ENCODE results near the gene SDSL. TPM values are rescaled to one million over a fixed set of nuclear protein-coding genes. Genes with fewer than 3 reads are reported as not detected.

SDSL gene
- total and polyA plus RNA-seq, 10 of the 15 experiments (the other 5 are each of a cell fraction or from before 2014, with no cell fraction given), result 0.18 to 4.4 (median 1.0) TPM

DNA sequence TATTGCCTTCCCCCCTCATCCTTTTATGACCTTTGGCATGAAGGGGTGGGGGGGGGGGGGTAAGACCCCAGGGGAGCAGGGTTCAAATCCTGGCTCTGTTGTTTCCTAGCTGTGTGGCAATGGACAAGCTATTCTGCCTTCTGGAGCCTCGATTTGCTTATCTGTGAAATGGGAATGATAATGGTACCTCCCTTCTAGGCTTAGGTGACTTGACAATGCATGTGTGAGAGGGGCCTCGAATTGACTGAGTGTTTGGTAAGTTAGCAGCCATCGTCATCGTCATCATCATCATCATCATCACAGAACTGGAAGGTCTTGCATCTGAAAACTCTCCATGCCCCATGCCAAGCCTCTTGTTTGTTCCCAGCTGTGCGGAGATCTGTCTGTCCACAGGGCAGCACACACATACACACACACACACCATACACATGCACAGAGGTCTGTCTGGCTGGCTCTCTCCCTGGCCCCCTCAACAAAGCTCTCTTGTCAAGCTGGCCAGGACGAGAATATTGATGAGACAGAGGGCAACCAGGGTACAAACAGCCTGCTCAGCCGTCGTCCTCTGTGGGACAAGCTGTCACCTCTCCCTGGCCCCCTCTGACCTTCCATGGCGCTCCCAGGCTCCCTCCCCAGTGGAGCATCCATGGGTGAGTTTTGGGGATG, 12.6 kb upstream of the SDSL start:
- Histone ChIP-seq H3K27ac (ENCODE audit: control insufficient read depth, insufficient read depth) (no peak overlapping the region), H3K36me3 (ENCODE audit: control insufficient read depth in 2 of 2, insufficient read depth in 2 of 2, low read length in 1 of 2) (no peaks in the 10 kb centered on the region), H3K4me1 (ENCODE audit: control insufficient read depth, insufficient read depth, low read length) (peaks cover 3% of the 10 kb centered on the region), H2AFZ (ENCODE audit: control insufficient read depth, low read depth, low read length) (no peak overlapping the region), H3K9ac (ENCODE audit: control insufficient read depth, insufficient read depth, low read length) (no peak overlapping the region), H3K79me2 (ENCODE audit: control insufficient read depth, insufficient read depth, low read length) (no peaks in the 10 kb centered on the region), H3K4me3 (no peak overlapping the region), H3K9me3 (replicated peaks; ENCODE audit: control insufficient read depth, insufficient read depth, low read length) (no peaks in the 10 kb centered on the region), H3K27me3 (replicated peaks in 1 of 2; ENCODE audit: control insufficient read depth in 2 of 2, insufficient read depth in 2 of 2, low read length in 1 of 2) (no peaks in the 10 kb centered on the region), H4K20me1 (ENCODE audit: control insufficient read depth, insufficient read depth) (no peaks in the 10 kb centered on the region), H3K4me2 (ENCODE audit: control insufficient read depth, insufficient read depth) (no peak overlapping the region)
- ChIA-PET CTCF (interaction anchor here (0.7 kb wide), 1 partner anchor 316 kb away, joined by 4 read pairs; no protein-coding TSS in a partner anchor), RAD21 (ENCODE audit: unreplicated experiment) (interaction anchor here (1.0 kb wide), 1 partner anchor 27 kb away, joined by 3 read pairs; no protein-coding TSS in a partner anchor), POLR2A (interaction anchor here (0.5 kb wide), 1 partner anchor 263 kb away, joined by 8 read pairs; no protein-coding TSS in a partner anchor), SMC1A (ENCODE audit: uncharacterized antibody, unreplicated experiment) (no interaction called here)
- no peak for ATAC-seq
- no peak for DNase-seq (ENCODE audit: low read depth, low spot score)
- FAIRE-seq, result no peak
- no TSS peak for BruUV-seq (replicated peaks)
- in situ Hi-C loops (cut with MboI), result no loop called here
- TF ChIP-seq HDGF (IDR thresholded peaks at IDR 0.05) (no peak), TCF12 (IDR thresholded peaks at IDR 0.05; ENCODE audit: low read depth, low read length) (no peak), MYC (IDR thresholded peaks at IDR 0.05; ENCODE audit: insufficient read depth, insufficient read length, insufficient replicate concordance, low read length, severe bottlenecking) (no peak), MTA3 (IDR thresholded peaks at IDR 0.05; ENCODE audit: borderline replicate concordance, low read length) (no peak), RUNX3 (IDR thresholded peaks at IDR 0.05; ENCODE audit: low read length) (no peak), SREBF1 (IDR thresholded peaks at IDR 0.05; ENCODE audit: low read length) (no peak), ASH2L (IDR thresholded peaks at IDR 0.05; ENCODE audit: borderline replicate concordance, low read depth) (no peak), POLR2A (IDR thresholded peaks at IDR 0.05; ENCODE audit: low read depth, low read length) (no peak)
- TF ChIP-seq, protein P1, sequence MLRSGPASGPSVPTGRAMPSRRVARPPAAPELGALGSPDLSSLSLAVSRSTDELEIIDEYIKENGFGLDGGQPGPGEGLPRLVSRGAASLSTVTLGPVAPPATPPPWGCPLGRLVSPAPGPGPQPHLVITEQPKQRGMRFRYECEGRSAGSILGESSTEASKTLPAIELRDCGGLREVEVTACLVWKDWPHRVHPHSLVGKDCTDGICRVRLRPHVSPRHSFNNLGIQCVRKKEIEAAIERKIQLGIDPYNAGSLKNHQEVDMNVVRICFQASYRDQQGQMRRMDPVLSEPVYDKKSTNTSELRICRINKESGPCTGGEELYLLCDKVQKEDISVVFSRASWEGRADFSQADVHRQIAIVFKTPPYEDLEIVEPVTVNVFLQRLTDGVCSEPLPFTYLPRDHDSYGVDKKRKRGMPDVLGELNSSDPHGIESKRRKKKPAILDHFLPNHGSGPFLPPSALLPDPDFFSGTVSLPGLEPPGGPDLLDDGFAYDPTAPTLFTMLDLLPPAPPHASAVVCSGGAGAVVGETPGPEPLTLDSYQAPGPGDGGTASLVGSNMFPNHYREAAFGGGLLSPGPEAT (IDR thresholded peaks at IDR 0.05; ENCODE audit: low read depth), result no peak
- TF ChIP-seq, protein P2, sequence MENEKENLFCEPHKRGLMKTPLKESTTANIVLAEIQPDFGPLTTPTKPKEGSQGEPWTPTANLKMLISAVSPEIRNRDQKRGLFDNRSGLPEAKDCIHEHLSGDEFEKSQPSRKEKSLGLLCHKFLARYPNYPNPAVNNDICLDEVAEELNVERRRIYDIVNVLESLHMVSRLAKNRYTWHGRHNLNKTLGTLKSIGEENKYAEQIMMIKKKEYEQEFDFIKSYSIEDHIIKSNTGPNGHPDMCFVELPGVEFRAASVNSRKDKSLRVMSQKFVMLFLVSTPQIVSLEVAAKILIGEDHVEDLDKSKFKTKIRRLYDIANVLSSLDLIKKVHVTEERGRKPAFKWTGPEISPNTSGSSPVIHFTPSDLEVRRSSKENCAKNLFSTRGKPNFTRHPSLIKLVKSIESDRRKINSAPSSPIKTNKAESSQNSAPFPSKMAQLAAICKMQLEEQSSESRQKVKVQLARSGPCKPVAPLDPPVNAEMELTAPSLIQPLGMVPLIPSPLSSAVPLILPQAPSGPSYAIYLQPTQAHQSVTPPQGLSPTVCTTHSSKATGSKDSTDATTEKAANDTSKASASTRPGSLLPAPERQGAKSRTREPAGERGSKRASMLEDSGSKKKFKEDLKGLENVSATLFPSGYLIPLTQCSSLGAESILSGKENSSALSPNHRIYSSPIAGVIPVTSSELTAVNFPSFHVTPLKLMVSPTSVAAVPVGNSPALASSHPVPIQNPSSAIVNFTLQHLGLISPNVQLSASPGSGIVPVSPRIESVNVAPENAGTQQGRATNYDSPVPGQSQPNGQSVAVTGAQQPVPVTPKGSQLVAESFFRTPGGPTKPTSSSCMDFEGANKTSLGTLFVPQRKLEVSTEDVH (IDR thresholded peaks at IDR 0.05; ENCODE audit: low read depth, partially characterized antibody), result no peak
- TF ChIP-seq, protein P3, sequence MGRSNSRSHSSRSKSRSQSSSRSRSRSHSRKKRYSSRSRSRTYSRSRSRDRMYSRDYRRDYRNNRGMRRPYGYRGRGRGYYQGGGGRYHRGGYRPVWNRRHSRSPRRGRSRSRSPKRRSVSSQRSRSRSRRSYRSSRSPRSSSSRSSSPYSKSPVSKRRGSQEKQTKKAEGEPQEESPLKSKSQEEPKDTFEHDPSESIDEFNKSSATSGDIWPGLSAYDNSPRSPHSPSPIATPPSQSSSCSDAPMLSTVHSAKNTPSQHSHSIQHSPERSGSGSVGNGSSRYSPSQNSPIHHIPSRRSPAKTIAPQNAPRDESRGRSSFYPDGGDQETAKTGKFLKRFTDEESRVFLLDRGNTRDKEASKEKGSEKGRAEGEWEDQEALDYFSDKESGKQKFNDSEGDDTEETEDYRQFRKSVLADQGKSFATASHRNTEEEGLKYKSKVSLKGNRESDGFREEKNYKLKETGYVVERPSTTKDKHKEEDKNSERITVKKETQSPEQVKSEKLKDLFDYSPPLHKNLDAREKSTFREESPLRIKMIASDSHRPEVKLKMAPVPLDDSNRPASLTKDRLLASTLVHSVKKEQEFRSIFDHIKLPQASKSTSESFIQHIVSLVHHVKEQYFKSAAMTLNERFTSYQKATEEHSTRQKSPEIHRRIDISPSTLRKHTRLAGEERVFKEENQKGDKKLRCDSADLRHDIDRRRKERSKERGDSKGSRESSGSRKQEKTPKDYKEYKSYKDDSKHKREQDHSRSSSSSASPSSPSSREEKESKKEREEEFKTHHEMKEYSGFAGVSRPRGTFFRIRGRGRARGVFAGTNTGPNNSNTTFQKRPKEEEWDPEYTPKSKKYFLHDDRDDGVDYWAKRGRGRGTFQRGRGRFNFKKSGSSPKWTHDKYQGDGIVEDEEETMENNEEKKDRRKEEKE (IDR thresholded peaks at IDR 0.05), result no peak
- TF ChIP-seq, protein P4, sequence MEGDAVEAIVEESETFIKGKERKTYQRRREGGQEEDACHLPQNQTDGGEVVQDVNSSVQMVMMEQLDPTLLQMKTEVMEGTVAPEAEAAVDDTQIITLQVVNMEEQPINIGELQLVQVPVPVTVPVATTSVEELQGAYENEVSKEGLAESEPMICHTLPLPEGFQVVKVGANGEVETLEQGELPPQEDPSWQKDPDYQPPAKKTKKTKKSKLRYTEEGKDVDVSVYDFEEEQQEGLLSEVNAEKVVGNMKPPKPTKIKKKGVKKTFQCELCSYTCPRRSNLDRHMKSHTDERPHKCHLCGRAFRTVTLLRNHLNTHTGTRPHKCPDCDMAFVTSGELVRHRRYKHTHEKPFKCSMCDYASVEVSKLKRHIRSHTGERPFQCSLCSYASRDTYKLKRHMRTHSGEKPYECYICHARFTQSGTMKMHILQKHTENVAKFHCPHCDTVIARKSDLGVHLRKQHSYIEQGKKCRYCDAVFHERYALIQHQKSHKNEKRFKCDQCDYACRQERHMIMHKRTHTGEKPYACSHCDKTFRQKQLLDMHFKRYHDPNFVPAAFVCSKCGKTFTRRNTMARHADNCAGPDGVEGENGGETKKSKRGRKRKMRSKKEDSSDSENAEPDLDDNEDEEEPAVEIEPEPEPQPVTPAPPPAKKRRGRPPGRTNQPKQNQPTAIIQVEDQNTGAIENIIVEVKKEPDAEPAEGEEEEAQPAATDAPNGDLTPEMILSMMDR (IDR thresholded peaks at IDR 0.05 in 2 of 3, conservative IDR thresholded peaks at IDR 0.05 in 1 of 3; ENCODE audit: control insufficient read depth in 2 of 3, extremely low read depth in 1 of 3, insufficient read depth in 1 of 3, low read depth in 3 of 3, low read length in 3 of 3), result no peak
- 46% methylated on average over 9 of the region's 9 CpGs for WGBS (ENCODE audit: insufficient coverage, insufficient replicate concordance, low lambda C conversion rate, missing lambda C conversion rate)
- intact Hi-C loops (cut with micrococcal nuclease; ENCODE audit: unreplicated experiment), result no loop called here
